GM21717 (cell line): ENCODE data around the gene TMEM184B.

Experiments
- ATAC-seq: cut with Tn5 transposase; IDR thresholded peaks from one replicate; pipeline ENCODE4 v1.9.1; 2021; ENCODE audit warnings: mild to moderate bottlenecking, moderate library complexity; ENCODE audit not compliant: unreplicated experiment

TMEM184B gene

GRCh38 chr22:38272373-38273134 lies at the start of gene TMEM184B:
Gene TMEM184B, minus strand, starts transcription at chr22:38273010. Its CDS starts 25,049 bp downstream, at chr22:38247961.
- no peak for ATAC-seq

- ATAC-seq: no peak
These were observed 48.0 kb upstream of the TMEM184B start for GRCh38 chr22:38320605-38321402.

- no peak for ATAC-seq
These were observed 46.3 kb upstream of the TMEM184B start for GRCh38 chr22:38318792-38319773.

- no peak for ATAC-seq
These were observed 45.3 kb upstream of the TMEM184B start for GRCh38 chr22:38317995-38318715.

GRCh38 chr22:38317122-38317994 lies 44.5 kb upstream of the TMEM184B start, which contains the start of gene CSNK1E:
Gene CSNK1E, minus strand, starts transcription at chr22:38317433. Its CDS starts 3,276 bp downstream, at chr22:38314157.
- ATAC-seq: no peak

GRCh38 chr22:38316364-38317121 lies 43.7 kb upstream of the TMEM184B start:
- no peak for ATAC-seq

GRCh38 chr22:38315823-38316363 lies 43.1 kb upstream of the TMEM184B start:
- no peak for ATAC-seq

- no peak for ATAC-seq
These were observed 42.4 kb upstream of the TMEM184B start for GRCh38 chr22:38314933-38315822.

- no peak for ATAC-seq
These were observed 41.5 kb upstream of the TMEM184B start for GRCh38 chr22:38314051-38314932.

- ATAC-seq: no peak
These were observed 40.7 kb upstream of the TMEM184B start for GRCh38 chr22:38313384-38313955.

- ATAC-seq: no peak
These were observed 39.5 kb upstream of the TMEM184B start for GRCh38 chr22:38312261-38312800.

- no peak for ATAC-seq
These were observed 38.5 kb upstream of the TMEM184B start for GRCh38 chr22:38311323-38311620.

GRCh38 chr22:38310518-38311322 lies 37.9 kb upstream of the TMEM184B start:
- no peak for ATAC-seq

GRCh38 chr22:38309614-38310517 lies 37.1 kb upstream of the TMEM184B start:
- ATAC-seq: no peak
